GM23248 (cell line): ENCODE measurements around the gene NEB. TPM values are rescaled to one million over a fixed set of nuclear protein-coding genes. Genes with fewer than 3 reads are reported as not detected.
A peak's percentile ranks its signal among the peaks of the same experiment; 100 is the strongest.

Experiments used
- DNase-seq: peaks from one replicate; pipeline ENCODE4 v3.0.0-alpha.2; 2015
- H2AFZ ChIP-seq: fragments of 200-600 bp; sonication (generic); 2 replicates; pipeline ENCODE4 v1.6.1; 2016; ENCODE audit warnings: antibody characterized with exemption
- H3F3A ChIP-seq: fragments of 200-600 bp; sonication (generic); 2 replicates; pipeline ENCODE4 v1.6.1; 2016; ENCODE audit warnings: mild to moderate bottlenecking, antibody characterized with exemption, mixed run types; ENCODE audit not compliant: insufficient read depth
- H3K27ac ChIP-seq: fragments of 200-600 bp; sonication (generic); 2 replicates; pipeline ENCODE4 v1.5.1; 2016; ENCODE audit warnings: mild to moderate bottlenecking
- H3K27me3 ChIP-seq: fragments of 200-600 bp; sonication (generic); replicated peaks from 2 replicates; pipeline ENCODE4 v1.6.1; 2016; ENCODE audit warnings: mild to moderate bottlenecking; ENCODE audit not compliant: insufficient read depth
- H3K36me3 ChIP-seq: fragments of 200-600 bp; sonication (generic); 2 replicates; pipeline ENCODE4 v1.6.1; 2016; ENCODE audit warnings: low read depth, mild to moderate bottlenecking
- H3K4me1 ChIP-seq: fragments of 200-600 bp; sonication (generic); 2 replicates; pipeline ENCODE4 v1.6.1; 2016; ENCODE audit warnings: mild to moderate bottlenecking; ENCODE audit not compliant: insufficient read depth
- H3K4me2 ChIP-seq: fragments of 200-600 bp; sonication (generic); one replicate; pipeline ENCODE4 v1.6.1; 2016; ENCODE audit warnings: mild to moderate bottlenecking; ENCODE audit not compliant: unreplicated experiment
- H3K4me3 ChIP-seq: fragments of 200-600 bp; sonication (generic); 2 replicates; pipeline ENCODE4 v1.5.1; 2016; ENCODE audit warnings: mild to moderate bottlenecking
- H3K79me2 ChIP-seq: fragments of 200-600 bp; sonication (generic); 2 replicates; pipeline ENCODE4 v1.6.1; 2016; ENCODE audit warnings: mild to moderate bottlenecking; ENCODE audit not compliant: insufficient read depth
- H3K9ac ChIP-seq: fragments of 200-600 bp; sonication (generic); 2 replicates; pipeline ENCODE4 v1.6.1; 2016; ENCODE audit warnings: mild to moderate bottlenecking
- H3K9me2 ChIP-seq: fragments of 200-600 bp; sonication (generic); 2 replicates; pipeline ENCODE4 v1.6.1; 2016; ENCODE audit warnings: mixed run types, mild to moderate bottlenecking, moderate library complexity; ENCODE audit not compliant: insufficient read depth
- H3K9me3 ChIP-seq: fragments of 200-600 bp; sonication (generic); one replicate; pipeline ENCODE4 v1.6.1; 2017; ENCODE audit warnings: low read depth
- H4K20me1 ChIP-seq: fragments of 200-600 bp; sonication (generic); 2 replicates; pipeline ENCODE4 v1.6.0; 2016; ENCODE audit not compliant: insufficient read depth
- EZH2 ChIP-seq: fragments of 200-600 bp; sonication (generic); IDR thresholded peaks from 2 replicates; pipeline ENCODE4 v1.6.1; 2018; ENCODE audit warnings: antibody characterized with exemption, mild to moderate bottlenecking; ENCODE audit not compliant: insufficient read depth, poor library complexity, severe bottlenecking
- EZH2phosphoT487 ChIP-seq: fragments of 200-600 bp; sonication (generic); IDR thresholded peaks from 2 replicates; pipeline ENCODE4 v1.6.1; 2018; ENCODE audit warnings: antibody characterized with exemption, moderate library complexity, mild to moderate bottlenecking, low read depth; ENCODE audit not compliant: insufficient read depth
- WGBS, 2 experiments: methylation state at CpG; one replicate each; pipeline ENCODE4 v1.1.6; 2015 to 2017; ENCODE audit warnings: low lambda C conversion rate in 2 of 2, low coverage in 1 of 2; ENCODE audit errors: missing lambda C conversion rate in 2 of 2; 5-methylcytosine and 5-hydroxymethylcytosine counted together
- in situ Hi-C: fragments of 300-500 bp; cut with MboI; formaldehyde crosslinking; loops from 2 replicates; pipeline ENCODE4 v1.15.0; 2020
- polyA plus RNA-seq: library from polyadenylated mRNA; unstranded; fragments of >200 nt; fragmentation: Nextera tagmentation; extraction: Ambion mirVana; gene quantifications from 2 replicates; pipeline ENCODE4 v1.2.1, GENCODE V29; 2016
- total RNA-seq: library from RNA; depleted of rRNA; stranded (reverse); fragments of >200 nt; shearing (Covaris generic); gene quantifications from 2 replicates; pipeline ENCODE4 v1.2.3, GENCODE V29; 2014

NEB gene
- total and polyA plus RNA-seq, 2 experiments from 2014 or later, result 0.11 to 1.5 TPM

DNA sequence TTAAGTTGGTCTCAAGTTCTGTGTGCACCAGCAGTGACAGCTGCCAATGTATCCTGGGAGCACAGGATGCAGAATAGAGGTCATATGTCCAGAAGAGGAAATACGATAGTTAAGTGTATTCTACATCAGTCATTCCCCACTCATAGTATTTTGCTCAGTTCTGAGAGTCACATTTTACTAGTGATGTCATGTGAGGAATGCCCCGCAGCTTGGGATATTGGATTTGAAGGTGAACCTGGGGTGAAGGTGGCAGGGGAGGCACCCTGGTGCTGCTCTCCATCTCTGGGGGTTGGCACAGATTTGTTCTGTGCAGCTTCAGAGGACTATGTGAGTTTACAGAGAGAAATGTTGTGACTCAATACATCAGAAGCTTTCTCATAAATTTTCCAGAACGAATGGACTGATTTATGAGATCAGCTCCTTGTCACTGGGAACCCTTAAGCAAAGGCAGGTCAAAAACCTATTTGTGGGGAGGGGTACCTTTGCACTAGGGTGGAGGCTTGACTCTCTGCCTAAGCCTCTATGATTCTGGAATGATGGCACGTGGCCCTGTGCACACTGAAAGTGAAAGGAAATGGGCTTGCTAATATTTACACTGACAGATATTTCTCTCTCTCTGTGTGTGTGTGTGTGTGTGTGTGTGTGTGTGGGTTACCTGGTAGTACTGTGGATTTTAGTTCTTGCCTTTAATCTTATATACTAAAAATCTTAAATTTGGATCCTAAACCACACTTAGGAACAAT lies 95.9 kb downstream of the NEB start:
- Histone ChIP-seq H3K9me2 (no peaks in the 10 kb centered on the region), H3K27ac (no peak overlapping the region), H3K9ac (no peak overlapping the region), H4K20me1 (no peaks in the 10 kb centered on the region), H2AFZ (0 out of 2 replicates have a peak overlapping the region, but pooled peaks have one; percentile 24), H3K9me3 (no peaks in the 10 kb centered on the region), H3K79me2 (no peaks in the 10 kb centered on the region), H3F3A (no peaks in the 10 kb centered on the region), H3K4me3 (no peak overlapping the region), H3K4me1 (no peaks in the 10 kb centered on the region), H3K4me2 (no peak overlapping the region), H3K27me3 (no peaks in the 10 kb centered on the region), H3K36me3 (no peaks in the 10 kb centered on the region)
- in situ Hi-C loops, result no loop called here
- 34 to 38% methylated on average over 4 of the region's 4 CpGs for WGBS, 2 experiments
- peak; percentile 3 for DNase-seq
- TF ChIP-seq EZH2 (no peak), EZH2phosphoT487 (no peak)

DNA sequence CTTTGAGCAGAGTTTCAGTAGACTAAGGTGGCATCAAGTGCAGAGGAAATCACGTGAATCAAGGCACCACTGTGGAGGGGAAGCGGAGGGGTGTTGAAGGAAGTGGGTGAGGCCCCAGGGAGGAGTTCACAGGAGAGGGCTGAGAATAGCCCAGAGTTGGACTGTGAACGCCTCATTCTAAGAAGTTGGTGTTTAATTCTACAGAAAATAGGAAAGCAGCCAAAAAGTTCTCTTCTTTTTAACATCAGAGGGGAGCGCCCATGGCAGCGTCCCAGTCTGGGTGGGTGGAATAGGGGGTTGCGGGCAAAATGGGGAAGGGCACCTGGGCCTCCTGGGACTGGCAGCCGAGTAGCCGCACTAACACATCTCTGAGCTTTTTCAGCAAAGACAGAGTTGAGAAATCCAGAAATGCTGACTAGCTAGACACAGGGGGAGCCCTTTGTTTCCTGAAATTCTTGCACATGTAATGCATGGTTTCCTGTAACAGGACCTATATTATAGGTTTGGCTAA lies 97.0 kb downstream of the NEB start:
- no peaks in the 10 kb centered on the region for H3K9me2 ChIP-seq
- no peaks in the 10 kb centered on the region for H3K4me1 ChIP-seq
- H2AFZ ChIP-seq, result no peak overlapping the region
- H3K4me2 ChIP-seq, result no peak overlapping the region
- H3K27ac ChIP-seq, result no peak overlapping the region
- no peak overlapping the region for H3K9ac ChIP-seq
- no peak for DNase-seq
- in situ Hi-C loops, result no loop called here
- no peak for TF ChIP-seq EZH2
- no peak for TF ChIP-seq EZH2phosphoT487
- WGBS, 2 experiments, result 91 to 92% methylated on average over 8 of the region's 8 CpGs
- H3K4me3 ChIP-seq, result no peak overlapping the region
- no peaks in the 10 kb centered on the region for H3K79me2 ChIP-seq
- H3K36me3 ChIP-seq, result no peaks in the 10 kb centered on the region
- H4K20me1 ChIP-seq, result no peaks in the 10 kb centered on the region
- no peaks in the 10 kb centered on the region for H3K27me3 ChIP-seq
- no peaks in the 10 kb centered on the region for H3K9me3 ChIP-seq
- no peaks in the 10 kb centered on the region for H3F3A ChIP-seq

DNA sequence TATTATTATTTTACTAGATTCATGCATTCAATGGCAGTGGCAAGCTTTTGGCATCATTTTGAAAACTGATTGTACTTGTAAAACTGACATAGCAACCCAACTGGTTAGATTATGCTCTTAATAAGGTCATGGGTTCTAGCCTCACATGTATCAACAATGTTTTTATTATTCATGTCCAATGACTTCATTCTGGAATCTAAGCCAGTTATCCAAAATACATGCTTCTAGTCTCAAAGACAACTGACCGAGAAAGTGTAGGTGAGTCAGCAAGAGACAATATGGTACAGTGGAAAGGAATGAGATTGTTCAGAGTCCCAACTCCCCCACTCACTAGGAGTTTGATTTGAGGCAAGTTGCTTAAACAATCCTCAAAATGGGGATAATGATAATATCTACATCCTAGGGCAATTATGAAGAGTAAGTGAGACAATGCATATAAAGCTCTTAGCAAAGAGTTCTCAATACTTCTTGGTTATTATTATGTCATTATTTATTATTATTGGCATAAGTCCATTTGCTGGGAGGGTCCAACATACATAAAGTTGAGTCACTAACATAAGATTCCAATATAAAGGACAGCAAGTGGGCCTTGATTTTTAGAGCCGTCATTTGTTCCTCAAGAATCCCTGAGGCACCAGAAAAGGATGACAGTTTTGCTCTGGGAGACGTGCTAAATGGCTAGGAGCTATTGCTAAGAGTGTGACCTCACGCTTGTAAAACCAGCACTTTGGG lies 99.4 kb downstream of the NEB start:
- no peak overlapping the region for H3K4me2 ChIP-seq
- no peaks in the 10 kb centered on the region for H3K79me2 ChIP-seq
- H2AFZ ChIP-seq, result no peak overlapping the region
- H3K9ac ChIP-seq, result no peak overlapping the region
- TF ChIP-seq EZH2 (no peak), EZH2phosphoT487 (no peak)
- H3F3A ChIP-seq, result no peaks in the 10 kb centered on the region
- no peaks in the 10 kb centered on the region for H3K9me2 ChIP-seq
- H3K9me3 ChIP-seq, result no peaks in the 10 kb centered on the region
- DNase-seq, result peak; percentile 13
- no peaks in the 10 kb centered on the region for H3K27me3 ChIP-seq
- no peak overlapping the region for H3K27ac ChIP-seq
- no peaks in the 10 kb centered on the region for H3K36me3 ChIP-seq
- H4K20me1 ChIP-seq, result no peaks in the 10 kb centered on the region
- 59 to 67% methylated on average over 4 of the region's 4 CpGs for WGBS, 2 experiments
- H3K4me3 ChIP-seq, result no peak overlapping the region
- H3K4me1 ChIP-seq, result no peaks in the 10 kb centered on the region
- in situ Hi-C loops, result no loop called here

DNA sequence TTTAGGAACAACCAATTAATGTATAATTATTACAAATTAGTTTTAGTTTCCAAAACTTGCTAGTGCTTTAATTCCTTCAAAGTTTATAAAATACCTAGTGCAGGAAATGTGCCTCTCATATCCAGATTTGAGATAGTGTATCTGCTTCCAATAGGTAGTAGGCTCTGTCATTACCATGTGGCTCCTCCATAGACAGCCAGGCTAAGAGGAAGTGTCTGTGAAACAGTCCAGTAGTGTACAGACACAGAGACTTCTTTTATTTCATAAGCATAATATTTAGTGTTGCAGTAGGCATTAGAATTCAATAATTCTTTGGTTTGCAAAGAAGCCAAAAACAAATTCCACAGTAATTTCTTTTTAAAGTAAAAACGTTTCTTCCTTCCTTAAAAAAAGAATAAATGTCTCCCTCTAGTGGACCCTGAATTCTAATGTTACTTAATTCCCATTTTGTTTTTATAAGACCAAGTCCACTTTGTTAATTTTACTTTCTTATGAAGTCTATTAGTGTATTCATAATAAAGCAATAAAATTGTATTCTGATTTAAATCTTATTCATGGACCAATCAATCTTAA lies 101.2 kb downstream of the NEB start:
- H4K20me1 ChIP-seq, result no peaks in the 10 kb centered on the region
- no peak overlapping the region; the same call in 1 of the 2 replicates for H2AFZ ChIP-seq
- in situ Hi-C loops, result no loop called here
- H3K27me3 ChIP-seq, result no peaks in the 10 kb centered on the region
- no peak overlapping the region for H3K9ac ChIP-seq
- no peaks in the 10 kb centered on the region for H3K4me1 ChIP-seq
- H3K9me2 ChIP-seq, result no peaks in the 10 kb centered on the region; the same call in 1 of the 2 replicates
- no peaks in the 10 kb centered on the region for H3F3A ChIP-seq
- 0% methylated on average over 1 of the region's 1 CpG for WGBS, 2 experiments
- no peak overlapping the region for H3K27ac ChIP-seq
- no peak overlapping the region for H3K4me3 ChIP-seq
- peak; percentile 45 for DNase-seq
- H3K9me3 ChIP-seq, result no peaks in the 10 kb centered on the region
- no peaks in the 10 kb centered on the region for H3K79me2 ChIP-seq
- H3K4me2 ChIP-seq, result no peak overlapping the region
- TF ChIP-seq EZH2 (no peak), EZH2phosphoT487 (no peak)
- no peaks in the 10 kb centered on the region for H3K36me3 ChIP-seq
